ENCODE measurements around the gene GABRB1. TPM values are rescaled to one million over a fixed set of nuclear protein-coding genes. Genes with fewer than 3 reads are reported as not detected.
"Not testable (repeated sequence)": the region's sequence is repeated elsewhere in the genome, so short reads cannot be mapped to it uniquely, and the experiment has no call there.

GABRB1 gene
- polyA plus RNA-seq, 4 donors = 0.18 to 0.78 TPM; not detected in 2

- Histone ChIP-seq H3K4me3 (ENCODE audit: low read depth in 1 of 3, low read length in 3 of 3) (no peak overlapping the region), H3K27me3 (ENCODE audit: control insufficient read depth in 3 of 3, insufficient read depth in 3 of 3, low read length in 3 of 3) (no peaks in the 10 kb centered on the region), H3K4me1 (ENCODE audit: control insufficient read depth in 3 of 3, insufficient read depth in 2 of 3, low read depth in 1 of 3, low read length in 2 of 3) (no peaks in the 10 kb centered on the region), H3K27ac (ENCODE audit: low read depth in 1 of 3, low read length in 2 of 3) (no peak overlapping the region), H3K9me3 (ENCODE audit: control insufficient read depth in 2 of 2, insufficient read depth in 1 of 2, low read depth in 1 of 2, low read length in 1 of 2) (no peaks in the 10 kb centered on the region), H3K36me3 (ENCODE audit: control insufficient read depth in 3 of 3, insufficient read depth in 2 of 3, low read depth in 1 of 3, low read length in 3 of 3) (no peaks in the 10 kb centered on the region)
- FAIRE-seq = no peak
- DNase-seq = no peak
- 96 to 98% (median 97%) methylated on average over 1 of the region's 1 CpG for WGBS, 3 donors
Measured at GRCh38 chr4:47355568-47355967, 324.2 kb downstream of the GABRB1 start.

GRCh38 chr4:47359891-47360290 is 328.5 kb downstream of the GABRB1 start:
- FAIRE-seq = no peak

GRCh38 chr4:47367761-47368160 is 336.4 kb downstream of the GABRB1 start:
- no peaks in the 10 kb centered on the region for H3K9me3 ChIP-seq (ENCODE audit: control insufficient read depth in 2 of 2, insufficient read depth in 1 of 2, low read depth in 1 of 2, low read length in 1 of 2)
- H3K27me3 ChIP-seq (ENCODE audit: control insufficient read depth in 3 of 3, insufficient read depth in 3 of 3, low read length in 3 of 3) = peaks cover 0 to 2% (median 0%) of the 10 kb centered on the region in 3 donors
- no peaks in the 10 kb centered on the region for H3K36me3 ChIP-seq (ENCODE audit: control insufficient read depth in 3 of 3, insufficient read depth in 2 of 3, low read depth in 1 of 3, low read length in 3 of 3)
- 71 to 84% (median 72%) methylated on average over 2 of the region's 2 CpGs for WGBS, 3 donors
- H3K4me1 ChIP-seq (ENCODE audit: control insufficient read depth in 3 of 3, insufficient read depth in 2 of 3, low read depth in 1 of 3, low read length in 2 of 3) = no peaks in the 10 kb centered on the region
- H3K4me3 ChIP-seq (ENCODE audit: low read depth in 1 of 3, low read length in 3 of 3) = no peak overlapping the region
- no peak overlapping the region for H3K27ac ChIP-seq (ENCODE audit: low read depth in 1 of 3, low read length in 2 of 3)
- DNase-seq (no peak), FAIRE-seq (no peak)

More at GRCh38 chr4:47359891-47360290, 328.5 kb downstream of the GABRB1 start:
- H3K36me3 ChIP-seq (ENCODE audit: control insufficient read depth in 3 of 3, insufficient read depth in 2 of 3, low read depth in 1 of 3, low read length in 3 of 3) = no peaks in the 10 kb centered on the region
- peaks cover 0 to 2% (median 0%) of the 10 kb centered on the region in 3 donors for H3K27me3 ChIP-seq (ENCODE audit: control insufficient read depth in 3 of 3, insufficient read depth in 3 of 3, low read length in 3 of 3)
- 61 to 73% (median 65%) methylated on average over 4 of the region's 4 CpGs for WGBS, 3 donors
- H3K27ac ChIP-seq (ENCODE audit: low read depth in 1 of 3, low read length in 2 of 3) = no peak overlapping the region
- no peak overlapping the region for H3K4me3 ChIP-seq (ENCODE audit: low read depth in 1 of 3, low read length in 3 of 3)
- no peak for DNase-seq
- H3K9me3 ChIP-seq (ENCODE audit: control insufficient read depth in 2 of 2, insufficient read depth in 1 of 2, low read depth in 1 of 2, low read length in 1 of 2) = no peaks in the 10 kb centered on the region
- H3K4me1 ChIP-seq (ENCODE audit: control insufficient read depth in 3 of 3, insufficient read depth in 2 of 3, low read depth in 1 of 3, low read length in 2 of 3) = no peaks in the 10 kb centered on the region

GRCh38 chr4:47368211-47368610 is 336.8 kb downstream of the GABRB1 start:
- Histone ChIP-seq H3K4me1 (ENCODE audit: control insufficient read depth in 3 of 3, insufficient read depth in 2 of 3, low read depth in 1 of 3, low read length in 2 of 3) (no peaks in the 10 kb centered on the region), H3K4me3 (ENCODE audit: low read depth in 1 of 3, low read length in 3 of 3) (no peak overlapping the region), H3K9me3 (ENCODE audit: control insufficient read depth in 2 of 2, insufficient read depth in 1 of 2, low read depth in 1 of 2, low read length in 1 of 2) (no peaks in the 10 kb centered on the region), H3K27me3 (ENCODE audit: control insufficient read depth in 3 of 3, insufficient read depth in 3 of 3, low read length in 3 of 3) (peaks cover 0 to 2% (median 0%) of the 10 kb centered on the region in 3 donors), H3K36me3 (ENCODE audit: control insufficient read depth in 3 of 3, insufficient read depth in 2 of 3, low read depth in 1 of 3, low read length in 3 of 3) (no peaks in the 10 kb centered on the region), H3K27ac (ENCODE audit: low read depth in 1 of 3, low read length in 2 of 3) (no peak overlapping the region)
- no peak for FAIRE-seq
- 53 to 74% (median 54%) methylated on average over 1 of the region's 1 CpG for WGBS, 3 donors
- DNase-seq = no peak

- no peaks in the 10 kb centered on the region for H3K27me3 ChIP-seq (ENCODE audit: control insufficient read depth in 3 of 3, insufficient read depth in 3 of 3, low read length in 3 of 3)
- FAIRE-seq (no peak), DNase-seq (no peak)
- no peak overlapping the region for H3K27ac ChIP-seq (ENCODE audit: low read depth in 1 of 3, low read length in 2 of 3)
- no peaks in the 10 kb centered on the region for H3K4me1 ChIP-seq (ENCODE audit: control insufficient read depth in 3 of 3, insufficient read depth in 2 of 3, low read depth in 1 of 3, low read length in 2 of 3)
- H3K36me3 ChIP-seq (ENCODE audit: control insufficient read depth in 3 of 3, insufficient read depth in 2 of 3, low read depth in 1 of 3, low read length in 3 of 3) = no peaks in the 10 kb centered on the region
- H3K4me3 ChIP-seq (ENCODE audit: low read depth in 1 of 3, low read length in 3 of 3) = no peak overlapping the region
- WGBS, 3 donors = 55 to 84% (median 74%) methylated on average over 2 of the region's 2 CpGs
- no peaks in the 10 kb centered on the region for H3K9me3 ChIP-seq (ENCODE audit: control insufficient read depth in 2 of 2, insufficient read depth in 1 of 2, low read depth in 1 of 2, low read length in 1 of 2)
Measured at GRCh38 chr4:47372561-47372960, 341.2 kb downstream of the GABRB1 start.

- no peaks in the 10 kb centered on the region for H3K27me3 ChIP-seq (ENCODE audit: control insufficient read depth in 3 of 3, insufficient read depth in 3 of 3, low read length in 3 of 3)
- H3K9me3 ChIP-seq (ENCODE audit: control insufficient read depth in 2 of 2, insufficient read depth in 1 of 2, low read depth in 1 of 2, low read length in 1 of 2) = no peaks in the 10 kb centered on the region
- no peak overlapping the region for H3K4me3 ChIP-seq (ENCODE audit: low read depth in 1 of 3, low read length in 3 of 3)
- no peak for FAIRE-seq
- no peaks in the 10 kb centered on the region for H3K4me1 ChIP-seq (ENCODE audit: control insufficient read depth in 3 of 3, insufficient read depth in 2 of 3, low read depth in 1 of 3, low read length in 2 of 3)
- no peak for DNase-seq
- no peak overlapping the region for H3K27ac ChIP-seq (ENCODE audit: low read depth in 1 of 3, low read length in 2 of 3)
- no peaks in the 10 kb centered on the region for H3K36me3 ChIP-seq (ENCODE audit: control insufficient read depth in 3 of 3, insufficient read depth in 2 of 3, low read depth in 1 of 3, low read length in 3 of 3)
Measured at GRCh38 chr4:47373174-47373573, 341.8 kb downstream of the GABRB1 start.

GRCh38 chr4:47373709-47374108 is 342.3 kb downstream of the GABRB1 start:
- Histone ChIP-seq H3K27me3 (ENCODE audit: control insufficient read depth in 3 of 3, insufficient read depth in 3 of 3, low read length in 3 of 3) (no peaks in the 10 kb centered on the region), H3K9me3 (ENCODE audit: control insufficient read depth in 2 of 2, insufficient read depth in 1 of 2, low read depth in 1 of 2, low read length in 1 of 2) (no peaks in the 10 kb centered on the region), H3K4me3 (ENCODE audit: low read depth in 1 of 3, low read length in 3 of 3) (no peak overlapping the region), H3K36me3 (ENCODE audit: control insufficient read depth in 3 of 3, insufficient read depth in 2 of 3, low read depth in 1 of 3, low read length in 3 of 3) (no peaks in the 10 kb centered on the region), H3K4me1 (ENCODE audit: control insufficient read depth in 3 of 3, insufficient read depth in 2 of 3, low read depth in 1 of 3, low read length in 2 of 3) (no peaks in the 10 kb centered on the region), H3K27ac (ENCODE audit: low read depth in 1 of 3, low read length in 2 of 3) (no peak overlapping the region)
- DNase-seq (no peak), FAIRE-seq (no peak)
- 88 to 91% (median 90%) methylated on average over 3 of the region's 3 CpGs for WGBS, 3 donors

- FAIRE-seq = no peak
- Histone ChIP-seq H3K27ac (ENCODE audit: low read depth in 1 of 3, low read length in 2 of 3) (no peak overlapping the region), H3K4me1 (ENCODE audit: control insufficient read depth in 3 of 3, insufficient read depth in 2 of 3, low read depth in 1 of 3, low read length in 2 of 3) (no peaks in the 10 kb centered on the region), H3K27me3 (ENCODE audit: control insufficient read depth in 3 of 3, insufficient read depth in 3 of 3, low read length in 3 of 3) (no peaks in the 10 kb centered on the region), H3K36me3 (ENCODE audit: control insufficient read depth in 3 of 3, insufficient read depth in 2 of 3, low read depth in 1 of 3, low read length in 3 of 3) (no peaks in the 10 kb centered on the region), H3K9me3 (ENCODE audit: control insufficient read depth in 2 of 2, insufficient read depth in 1 of 2, low read depth in 1 of 2, low read length in 1 of 2) (no peaks in the 10 kb centered on the region), H3K4me3 (ENCODE audit: low read depth in 1 of 3, low read length in 3 of 3) (no peak overlapping the region)
- WGBS, 3 donors = 82 to 95% (median 88%) methylated on average over 1 of the region's 1 CpG
- no peak for DNase-seq
Measured at GRCh38 chr4:47374477-47374876, 343.1 kb downstream of the GABRB1 start.

GRCh38 chr4:47378021-47378530 is 346.7 kb downstream of the GABRB1 start:
- FAIRE-seq; H3K27ac ChIP-seq (ENCODE audit: low read depth in 1 of 3, low read length in 2 of 3): not testable (repeated sequence)

More at GRCh38 chr4:47378021-47378530, 346.7 kb downstream of the GABRB1 start:
- not testable (repeated sequence) for H3K9me3 ChIP-seq (ENCODE audit: control insufficient read depth in 2 of 2, insufficient read depth in 1 of 2, low read depth in 1 of 2, low read length in 1 of 2); DNase-seq; H3K4me3 ChIP-seq (ENCODE audit: low read depth in 1 of 3, low read length in 3 of 3); H3K27me3 ChIP-seq (ENCODE audit: control insufficient read depth in 3 of 3, insufficient read depth in 3 of 3, low read length in 3 of 3); H3K4me1 ChIP-seq (ENCODE audit: control insufficient read depth in 3 of 3, insufficient read depth in 2 of 3, low read depth in 1 of 3, low read length in 2 of 3); H3K36me3 ChIP-seq (ENCODE audit: control insufficient read depth in 3 of 3, insufficient read depth in 2 of 3, low read depth in 1 of 3, low read length in 3 of 3)
- WGBS, 3 donors = 95 to 97% (median 96%) methylated on average over 25 to 37 of the region's 37 CpGs
